Fibroblast of the aortic adventitia (primary cell): Measurements from ENCODE around the gene PRR36. TPM values are rescaled to one million over a fixed set of nuclear protein-coding genes. Genes with fewer than 3 reads are reported as not detected.
A peak's percentile ranks its signal among the peaks of the same experiment; 100 is the strongest.

Experiments
- DNase-seq: peaks from one replicate; pipeline ENCODE4 v3.0.0-alpha.2; 2010; ENCODE audit warnings: low read depth
- H3K4me3 ChIP-seq: 2 replicates; pipeline ENCODE4 v1.5.1; 2011; ENCODE audit warnings: low read depth, mild to moderate bottlenecking, control low read depth, low read length, moderate library complexity
- total RNA-seq: library from RNA; depleted of rRNA; stranded (reverse); fragments of >200 nt; gene quantifications from 2 replicates; pipeline ENCODE4 v1.2.3, GENCODE V29; 2012; ENCODE audit warnings: low replicate concordance
- TF ChIP-seq, protein P1 (sequence below): IDR thresholded peaks from 2 replicates; pipeline ENCODE4 v1.5.1; 2011; ENCODE audit warnings: mild to moderate bottlenecking, low read length, control low read depth, inconsistent platforms; ENCODE audit not compliant: insufficient read depth

The PRR36 gene
- total RNA-seq, 1 donor, result 0.09 TPM

DNA sequence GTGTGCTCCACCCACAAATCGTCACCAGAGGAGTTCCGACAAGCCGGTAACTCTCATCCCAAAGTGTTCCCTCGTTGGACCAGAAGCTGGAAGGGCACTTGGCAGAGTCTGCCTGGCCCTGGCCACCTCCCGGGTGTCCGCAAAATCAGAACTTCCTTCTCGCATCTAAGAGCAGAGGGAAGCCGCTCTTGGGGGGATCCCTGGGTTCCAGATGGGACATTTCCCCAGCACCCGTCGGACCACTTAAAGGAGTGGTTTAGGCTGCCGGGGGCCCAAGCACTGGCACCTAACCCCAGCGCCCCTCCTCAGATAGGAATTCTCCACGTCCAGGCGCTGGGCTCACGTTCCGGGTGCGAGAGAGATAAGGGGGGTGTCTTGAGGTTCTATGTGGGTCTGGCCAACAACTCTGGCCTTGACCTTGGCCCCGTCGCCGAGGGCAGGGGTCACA, 28.6 kb upstream of the PRR36 start:
- no peak for DNase-seq
- H3K4me3 ChIP-seq, result peak overlapping the region; percentile 82
- TF ChIP-seq, protein P1, sequence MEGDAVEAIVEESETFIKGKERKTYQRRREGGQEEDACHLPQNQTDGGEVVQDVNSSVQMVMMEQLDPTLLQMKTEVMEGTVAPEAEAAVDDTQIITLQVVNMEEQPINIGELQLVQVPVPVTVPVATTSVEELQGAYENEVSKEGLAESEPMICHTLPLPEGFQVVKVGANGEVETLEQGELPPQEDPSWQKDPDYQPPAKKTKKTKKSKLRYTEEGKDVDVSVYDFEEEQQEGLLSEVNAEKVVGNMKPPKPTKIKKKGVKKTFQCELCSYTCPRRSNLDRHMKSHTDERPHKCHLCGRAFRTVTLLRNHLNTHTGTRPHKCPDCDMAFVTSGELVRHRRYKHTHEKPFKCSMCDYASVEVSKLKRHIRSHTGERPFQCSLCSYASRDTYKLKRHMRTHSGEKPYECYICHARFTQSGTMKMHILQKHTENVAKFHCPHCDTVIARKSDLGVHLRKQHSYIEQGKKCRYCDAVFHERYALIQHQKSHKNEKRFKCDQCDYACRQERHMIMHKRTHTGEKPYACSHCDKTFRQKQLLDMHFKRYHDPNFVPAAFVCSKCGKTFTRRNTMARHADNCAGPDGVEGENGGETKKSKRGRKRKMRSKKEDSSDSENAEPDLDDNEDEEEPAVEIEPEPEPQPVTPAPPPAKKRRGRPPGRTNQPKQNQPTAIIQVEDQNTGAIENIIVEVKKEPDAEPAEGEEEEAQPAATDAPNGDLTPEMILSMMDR, result no peak

DNA sequence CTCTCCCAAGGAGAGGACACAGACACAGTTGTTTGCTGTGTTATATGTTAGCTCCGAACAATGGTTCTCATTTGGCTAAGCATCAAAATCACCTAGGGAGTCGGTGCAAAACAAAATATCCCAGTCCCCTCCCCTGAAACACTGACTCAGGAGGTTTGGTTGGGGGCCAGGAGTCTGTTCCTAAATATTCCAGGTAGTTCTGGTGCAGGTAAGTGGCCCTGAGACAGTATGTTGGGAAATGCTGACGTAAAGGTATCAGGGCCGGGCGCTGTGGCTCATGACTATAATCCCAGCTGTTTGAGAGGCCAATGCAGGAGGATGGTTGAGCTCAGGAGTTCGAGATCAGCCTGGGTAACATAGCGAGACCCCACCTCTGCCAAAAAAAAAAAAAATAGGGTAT, 27.1 kb upstream of the PRR36 start:
- no peak overlapping the region for H3K4me3 ChIP-seq
- TF ChIP-seq, protein P1, result no peak
- DNase-seq, result no peak

DNA sequence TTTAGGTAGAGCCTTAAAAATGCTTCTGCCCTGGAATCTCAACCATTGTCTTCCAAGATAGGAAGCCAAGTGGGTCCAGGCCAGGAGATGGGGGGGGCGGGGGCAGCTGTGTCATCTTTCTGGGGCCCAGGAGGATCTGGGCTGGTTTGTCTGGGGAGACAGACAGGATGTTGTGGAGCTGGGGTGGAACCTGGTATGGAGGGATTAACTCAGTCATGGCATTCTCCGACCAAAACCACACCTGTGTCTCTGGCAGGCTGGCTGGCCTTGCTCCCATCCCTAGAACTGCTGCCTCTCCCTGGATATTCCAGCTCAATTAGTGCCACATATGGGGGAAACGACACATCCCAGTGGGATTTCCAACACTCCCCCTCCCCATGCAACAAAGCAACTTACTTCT, 26.7 kb upstream of the PRR36 start:
- TF ChIP-seq, protein P1, result no peak
- DNase-seq, result no peak
- no peak overlapping the region for H3K4me3 ChIP-seq

DNA sequence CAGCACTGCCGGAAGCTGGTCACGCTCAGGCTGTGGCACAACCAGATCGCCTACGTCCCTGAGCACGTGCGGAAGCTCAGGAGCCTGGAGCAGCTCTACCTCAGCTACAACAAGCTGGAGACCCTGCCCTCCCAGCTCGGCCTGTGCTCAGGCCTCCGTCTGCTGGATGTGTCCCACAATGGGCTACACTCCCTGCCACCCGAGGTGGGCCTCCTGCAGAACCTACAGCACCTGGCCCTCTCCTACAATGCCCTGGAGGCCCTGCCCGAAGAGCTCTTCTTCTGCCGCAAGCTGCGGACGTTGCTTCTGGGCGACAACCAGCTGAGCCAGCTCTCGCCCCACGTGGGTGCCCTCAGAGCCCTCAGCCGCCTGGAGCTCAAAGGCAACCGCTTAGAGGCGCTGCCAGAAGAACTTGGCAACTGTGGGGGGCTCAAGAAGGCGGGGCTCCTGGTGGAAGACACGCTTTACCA, 26.2 kb upstream of the PRR36 start:
- TF ChIP-seq, protein P1, result no peak
- no peak for DNase-seq
- no peak overlapping the region for H3K4me3 ChIP-seq

DNA sequence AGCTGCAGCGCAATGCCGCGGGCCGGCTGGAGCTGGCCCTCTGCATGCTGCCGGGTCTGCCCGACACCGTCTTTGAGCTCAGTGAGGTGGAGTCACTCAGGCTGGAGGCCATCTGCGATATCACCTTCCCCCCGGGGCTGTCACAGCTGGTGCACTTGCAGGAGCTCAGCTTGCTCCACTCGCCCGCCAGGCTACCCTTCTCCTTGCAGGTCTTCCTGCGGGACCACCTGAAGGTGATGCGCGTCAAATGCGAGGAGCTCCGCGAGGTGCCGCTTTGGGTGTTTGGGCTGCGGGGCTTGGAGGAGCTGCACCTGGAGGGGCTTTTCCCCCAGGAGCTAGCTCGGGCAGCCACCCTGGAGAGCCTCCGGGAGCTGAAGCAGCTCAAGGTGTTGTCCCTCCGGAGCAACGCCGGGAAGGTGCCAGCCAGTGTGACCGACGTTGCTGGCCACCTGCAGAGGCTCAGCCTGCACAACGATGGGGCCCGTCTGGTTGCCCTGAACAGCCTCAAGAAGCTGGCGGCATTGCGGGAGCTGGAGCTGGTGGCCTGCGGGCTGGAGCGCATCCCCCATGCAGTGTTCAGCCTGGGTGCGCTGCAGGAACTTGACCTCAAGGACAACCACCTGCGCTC, 25.7 kb upstream of the PRR36 start:
- no peak for DNase-seq
- TF ChIP-seq, protein P1, result no peak
- H3K4me3 ChIP-seq, result no peak overlapping the region

DNA sequence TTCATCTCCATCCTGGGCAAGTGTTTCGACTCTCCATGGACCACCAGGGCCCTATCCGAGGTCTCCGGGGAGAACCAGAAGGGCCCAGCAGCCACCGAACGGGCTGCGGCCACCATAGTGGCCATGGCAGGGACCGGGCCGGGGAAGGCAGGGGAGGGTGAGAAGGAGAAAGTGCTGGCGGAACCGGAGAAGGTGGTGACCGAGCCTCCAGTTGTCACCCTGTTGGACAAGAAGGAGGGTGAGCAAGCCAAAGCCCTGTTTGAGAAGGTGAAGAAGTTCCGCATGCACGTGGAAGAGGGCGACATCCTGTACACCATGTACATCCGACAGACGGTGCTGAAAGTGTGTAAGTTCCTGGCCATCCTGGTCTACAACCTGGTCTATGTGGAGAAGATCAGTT, 24.8 kb upstream of the PRR36 start:
- TF ChIP-seq, protein P1, result no peak
- DNase-seq, result no peak
- H3K4me3 ChIP-seq, result no peak overlapping the region

DNA sequence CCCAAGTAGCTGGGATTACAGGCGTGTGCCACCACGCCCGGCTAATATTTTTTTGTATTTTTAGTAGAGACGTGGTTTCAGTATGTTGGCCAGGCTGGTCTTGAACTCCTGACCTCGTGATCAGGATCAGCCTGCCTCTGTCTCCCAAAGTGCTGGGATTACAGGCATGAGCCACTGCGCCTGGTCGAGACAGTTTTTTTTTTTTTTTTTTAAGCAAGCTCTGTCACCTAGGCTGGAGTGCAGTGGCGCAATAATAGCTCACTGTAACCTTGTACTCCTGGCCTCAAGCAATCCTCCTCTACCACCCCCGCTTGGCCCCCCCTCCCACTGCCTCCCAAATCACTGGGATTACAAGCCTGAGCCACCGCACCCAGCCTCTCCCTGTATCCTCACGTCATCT, 23.1 kb upstream of the PRR36 start:
- no peak overlapping the region for H3K4me3 ChIP-seq
- TF ChIP-seq, protein P1, result no peak
- DNase-seq, result no peak
